ENCODE results near the gene GLT1D1. TPM values are rescaled to one million over a fixed set of nuclear protein-coding genes. Genes with fewer than 3 reads are reported as not detected.

GLT1D1 gene
- total RNA-seq, 2 experiments from 2014 or later = 0.32 TPM; not detected in 1

GRCh38 chr12:128970110-128970509 is 116.8 kb downstream of the GLT1D1 start:
- Histone ChIP-seq H2AFZ (ENCODE audit: low read length) (no peak overlapping the region), H3K4me1 (ENCODE audit: insufficient read depth, low read length, poor library complexity, severe bottlenecking) (peaks cover 4% of the 10 kb centered on the region), H3K9me2 (ENCODE audit: insufficient read depth, low read length) (no peaks in the 10 kb centered on the region), H3K4me3 (ENCODE audit: low read depth, low read length, poor library complexity, severe bottlenecking) (no peak overlapping the region), H4K20me1 (ENCODE audit: insufficient read depth, low read length) (no peaks in the 10 kb centered on the region), H3K4me2 (ENCODE audit: low read length) (no peak overlapping the region), H3K36me3 (ENCODE audit: insufficient read depth, low read length) (no peaks in the 10 kb centered on the region), H3K79me2 (ENCODE audit: insufficient read depth, low read depth, low read length) (no peaks in the 10 kb centered on the region), H3K9me3 (ENCODE audit: low read length) (no peaks in the 10 kb centered on the region), H3K27ac (ENCODE audit: low read depth, low read length, poor library complexity, severe bottlenecking) (no peak overlapping the region)
- no peak for DNase-seq (ENCODE audit: low spot score)
- CTCF ChIA-PET (ENCODE audit: unreplicated experiment) = no interaction called here
- intact Hi-C loops (cut with micrococcal nuclease; ENCODE audit: unreplicated experiment) = no loop called here
- no TSS peak for BruUV-seq (replicated peaks)
- POLR2A ChIA-PET = no interaction called here
- no peak for TF ChIP-seq CTCF (conservative IDR thresholded peaks at IDR 0.05; ENCODE audit: low read length)
- no peak for TF ChIP-seq EZH2phosphoT487 (IDR thresholded peaks at IDR 0.05; ENCODE audit: borderline replicate concordance, low read depth, low read length)

DNA sequence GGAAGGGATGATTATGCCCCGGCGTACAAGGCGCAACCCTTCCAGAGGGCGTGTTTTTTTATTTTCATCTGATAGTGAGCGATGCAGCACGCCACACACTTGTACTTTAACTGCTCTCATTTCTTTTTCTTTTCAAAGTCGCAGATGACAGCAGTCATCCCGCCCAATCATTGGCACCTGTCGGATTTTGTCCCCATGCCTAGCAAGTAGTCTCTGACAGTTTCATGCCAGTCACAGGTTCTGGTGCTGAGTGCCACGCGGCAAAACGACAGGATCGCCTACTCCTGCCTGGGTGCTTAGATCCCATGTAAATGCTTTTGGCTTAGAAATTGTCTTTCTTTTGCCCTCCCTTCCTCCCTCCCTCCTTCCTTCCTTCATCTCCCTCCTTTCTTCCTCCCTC is 117.7 kb downstream of the GLT1D1 start:
- H3K4me3 ChIP-seq (ENCODE audit: low read depth, low read length, poor library complexity, severe bottlenecking) = no peak overlapping the region
- intact Hi-C loops (cut with micrococcal nuclease; ENCODE audit: unreplicated experiment) = no loop called here
- no peaks in the 10 kb centered on the region for H3K9me3 ChIP-seq (ENCODE audit: low read length)
- H3K27ac ChIP-seq (ENCODE audit: low read depth, low read length, poor library complexity, severe bottlenecking) = no peak overlapping the region
- H3K79me2 ChIP-seq (ENCODE audit: insufficient read depth, low read depth, low read length) = no peaks in the 10 kb centered on the region
- peaks cover 4% of the 10 kb centered on the region for H3K4me1 ChIP-seq (ENCODE audit: insufficient read depth, low read length, poor library complexity, severe bottlenecking)
- no peak overlapping the region for H3K4me2 ChIP-seq (ENCODE audit: low read length)
- ChIA-PET POLR2A (no interaction called here), CTCF (ENCODE audit: unreplicated experiment) (no interaction called here)
- TF ChIP-seq EZH2phosphoT487 (IDR thresholded peaks at IDR 0.05; ENCODE audit: borderline replicate concordance, low read depth, low read length) (no peak), CTCF (conservative IDR thresholded peaks at IDR 0.05; ENCODE audit: low read length) (no peak)
- no peaks in the 10 kb centered on the region for H4K20me1 ChIP-seq (ENCODE audit: insufficient read depth, low read length)
- H3K9me2 ChIP-seq (ENCODE audit: insufficient read depth, low read length) = no peaks in the 10 kb centered on the region
- no peaks in the 10 kb centered on the region for H3K36me3 ChIP-seq (ENCODE audit: insufficient read depth, low read length)
- no TSS peak for BruUV-seq (replicated peaks)
- no peak overlapping the region for H2AFZ ChIP-seq (ENCODE audit: low read length)
- no peak for DNase-seq (ENCODE audit: low spot score)

DNA sequence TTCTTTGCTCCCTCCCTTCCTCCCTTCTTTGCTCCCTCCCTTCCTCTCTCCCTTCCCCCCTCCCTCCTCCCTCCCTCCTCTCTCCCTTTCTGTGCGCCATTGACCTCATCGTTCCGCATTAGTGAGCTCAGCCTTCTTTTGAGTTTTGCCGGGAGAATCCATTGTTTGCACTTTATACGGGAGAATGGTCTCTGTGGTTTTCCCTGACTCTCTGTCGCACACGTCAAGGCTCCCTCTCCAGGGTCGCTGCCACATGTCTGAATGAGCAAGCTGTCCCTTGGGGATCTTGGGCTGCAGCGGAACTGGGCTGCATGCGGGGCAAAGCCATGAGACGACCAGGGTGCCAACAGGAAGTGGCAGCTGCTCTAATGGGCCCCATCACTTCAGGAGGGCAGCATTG is 118.5 kb downstream of the GLT1D1 start:
- Histone ChIP-seq H3K4me1 (ENCODE audit: insufficient read depth, low read length, poor library complexity, severe bottlenecking) (peaks cover 4% of the 10 kb centered on the region), H3K27ac (ENCODE audit: low read depth, low read length, poor library complexity, severe bottlenecking) (no peak overlapping the region), H4K20me1 (ENCODE audit: insufficient read depth, low read length) (no peaks in the 10 kb centered on the region), H3K79me2 (ENCODE audit: insufficient read depth, low read depth, low read length) (no peaks in the 10 kb centered on the region), H3K9me2 (ENCODE audit: insufficient read depth, low read length) (no peaks in the 10 kb centered on the region), H3K36me3 (ENCODE audit: insufficient read depth, low read length) (no peaks in the 10 kb centered on the region), H3K4me2 (ENCODE audit: low read length) (no peak overlapping the region), H3K9me3 (ENCODE audit: low read length) (no peaks in the 10 kb centered on the region), H2AFZ (ENCODE audit: low read length) (no peak overlapping the region), H3K4me3 (ENCODE audit: low read depth, low read length, poor library complexity, severe bottlenecking) (no peak overlapping the region)
- BruUV-seq (replicated peaks) = no TSS peak
- DNase-seq (ENCODE audit: low spot score) = peak; percentile 12
- ChIA-PET CTCF (ENCODE audit: unreplicated experiment) (no interaction called here), POLR2A (interaction anchor here (0.6 to 0.7 kb wide), 2 partner anchors 9 to 49 kb away, joined by 3 read pairs; no protein-coding TSS in a partner anchor)
- intact Hi-C loops (cut with micrococcal nuclease; ENCODE audit: unreplicated experiment) = no loop called here
- TF ChIP-seq EZH2phosphoT487 (IDR thresholded peaks at IDR 0.05; ENCODE audit: borderline replicate concordance, low read depth, low read length) (no peak), CTCF (conservative IDR thresholded peaks at IDR 0.05; ENCODE audit: low read length) (no peak)
